Fibroblast of the aortic adventitia (primary cell): Measurements from ENCODE around the gene SOX18. TPM values are rescaled to one million over a fixed set of nuclear protein-coding genes. Genes with fewer than 3 reads are reported as not detected.
"Not testable (repeated sequence)": the region's sequence is repeated elsewhere in the genome, so short reads cannot be mapped to it uniquely, and the experiment has no call there.

Experiments
- DNase-seq: peaks from one replicate; pipeline ENCODE4 v3.0.0-alpha.2; 2010; ENCODE audit warnings: low read depth
- H3K4me3 ChIP-seq: 2 replicates; pipeline ENCODE4 v1.5.1; 2011; ENCODE audit warnings: low read depth, mild to moderate bottlenecking, control low read depth, low read length, moderate library complexity
- CTCF ChIP-seq: IDR thresholded peaks from 2 replicates; pipeline ENCODE4 v1.5.1; 2011; ENCODE audit warnings: mild to moderate bottlenecking, low read length, control low read depth, inconsistent platforms; ENCODE audit not compliant: insufficient read depth
- total RNA-seq: library from RNA; depleted of rRNA; stranded (reverse); fragments of >200 nt; gene quantifications from 2 replicates; pipeline ENCODE4 v1.2.3, GENCODE V29; 2012; ENCODE audit warnings: low replicate concordance

Gene SOX18
- total RNA-seq, 1 donor: not detected

DNA sequence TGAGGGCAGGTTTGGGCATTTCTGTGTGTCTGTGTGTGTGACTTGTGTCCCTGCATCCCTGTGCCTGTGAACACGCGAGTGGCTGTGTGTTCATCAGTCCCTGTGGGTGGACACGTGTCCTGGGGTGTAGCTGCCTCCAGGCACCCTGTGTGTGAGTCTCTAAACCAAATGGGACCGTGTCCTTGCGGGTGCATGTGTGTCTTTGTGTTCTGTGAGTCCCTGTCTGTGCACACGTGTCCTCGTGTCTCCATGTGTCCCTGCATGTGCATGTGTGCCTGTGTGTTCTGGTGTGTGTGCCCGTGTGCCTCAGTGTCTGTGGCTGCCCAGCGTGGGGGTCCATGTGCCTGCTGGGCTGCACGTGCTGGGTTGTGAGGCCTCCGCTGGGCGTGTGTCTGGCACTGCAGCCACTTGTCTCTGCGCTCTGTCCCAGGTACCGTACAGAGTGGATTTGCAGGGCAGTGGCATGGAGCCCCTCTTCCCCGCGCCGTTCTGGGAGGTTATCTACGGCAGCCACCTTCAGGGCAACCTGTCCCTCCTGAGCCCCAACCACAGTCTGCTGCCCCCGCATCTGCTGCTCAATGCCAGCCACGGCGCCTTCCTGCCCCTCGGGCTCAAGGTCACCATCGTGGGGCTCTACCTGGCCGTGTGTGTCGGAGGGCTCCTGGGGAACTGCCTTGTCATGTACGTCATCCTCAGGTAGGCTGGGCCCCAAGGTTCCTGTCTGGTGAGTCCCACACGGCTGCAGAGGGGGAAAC is 43.0 kb upstream of the SOX18 start:
- H3K4me3 ChIP-seq: no peak overlapping the region
- no peak for DNase-seq
- TF ChIP-seq CTCF: no peak

DNA sequence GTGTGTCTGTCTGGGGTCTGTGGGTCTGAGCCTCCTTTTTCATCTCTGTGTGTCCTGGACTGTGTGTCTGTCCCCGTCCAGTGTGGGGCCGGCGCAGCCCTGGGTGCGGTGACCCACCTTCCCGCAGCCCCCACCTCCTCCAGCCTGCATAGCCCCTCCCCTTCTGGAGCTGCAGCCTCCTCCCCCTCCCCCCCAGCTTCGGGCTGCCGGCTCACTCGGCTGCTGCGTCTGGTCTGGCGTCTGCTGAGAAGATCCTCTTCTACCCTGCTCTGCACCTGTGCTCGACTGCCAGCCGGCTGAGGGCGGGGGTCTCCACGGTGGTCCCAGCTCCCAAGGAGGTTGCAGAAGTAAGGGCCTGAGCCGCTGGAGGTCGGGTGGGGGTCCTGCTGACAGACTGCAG is 42.3 kb upstream of the SOX18 start:
- DNase-seq: no peak
- TF ChIP-seq CTCF: no peak
- H3K4me3 ChIP-seq: no peak overlapping the region

DNA sequence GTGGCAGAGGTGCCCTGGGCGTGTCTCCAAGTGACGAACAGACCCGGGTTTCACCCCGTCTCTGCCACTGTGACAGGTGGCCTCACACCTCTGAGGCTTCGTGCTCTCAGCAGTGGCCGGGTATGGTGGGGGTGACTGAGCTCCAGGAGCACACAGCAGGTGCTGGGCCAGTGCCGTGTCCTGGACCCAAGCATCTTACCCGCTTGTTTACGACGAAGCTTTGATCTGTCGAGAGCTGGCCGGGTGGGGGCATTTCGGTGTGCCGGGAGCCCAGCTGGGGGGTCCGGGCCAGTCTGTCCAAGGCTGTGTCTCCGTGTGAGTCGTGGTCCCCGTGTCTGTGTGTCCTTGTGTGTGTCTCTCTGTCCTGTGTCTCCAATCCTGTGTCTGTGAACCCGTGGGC is 41.9 kb upstream of the SOX18 start:
- no peak for DNase-seq
- TF ChIP-seq CTCF: no peak
- no peak overlapping the region for H3K4me3 ChIP-seq

GRCh38 chr20:64090165-64090564 is 40.7 kb upstream of the SOX18 start:
- H3K4me3 ChIP-seq: no peak overlapping the region
- no peak for DNase-seq
- no peak for TF ChIP-seq CTCF

DNA sequence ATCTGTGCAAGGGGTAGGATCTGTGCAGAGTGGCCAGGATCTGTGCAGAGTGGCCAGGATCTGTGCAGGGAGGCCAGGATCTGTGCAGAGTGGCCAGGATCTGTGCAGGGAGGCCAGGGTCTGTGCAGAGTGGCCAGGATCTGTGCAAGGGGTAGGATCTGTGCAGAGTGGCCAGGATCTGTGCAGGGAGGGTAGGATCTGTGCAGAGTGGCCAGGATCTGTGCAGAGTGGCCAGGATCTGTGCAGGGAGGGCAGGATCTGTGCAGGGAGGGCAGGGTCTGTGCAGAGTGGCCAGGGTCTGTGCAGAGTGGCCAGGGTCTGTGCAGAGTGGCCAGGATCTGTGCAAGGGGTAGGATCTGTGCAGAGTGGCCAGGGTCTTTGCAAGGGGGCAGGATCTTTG is 39.1 kb upstream of the SOX18 start:
- DNase-seq, H3K4me3 ChIP-seq: not testable (repeated sequence)

DNA sequence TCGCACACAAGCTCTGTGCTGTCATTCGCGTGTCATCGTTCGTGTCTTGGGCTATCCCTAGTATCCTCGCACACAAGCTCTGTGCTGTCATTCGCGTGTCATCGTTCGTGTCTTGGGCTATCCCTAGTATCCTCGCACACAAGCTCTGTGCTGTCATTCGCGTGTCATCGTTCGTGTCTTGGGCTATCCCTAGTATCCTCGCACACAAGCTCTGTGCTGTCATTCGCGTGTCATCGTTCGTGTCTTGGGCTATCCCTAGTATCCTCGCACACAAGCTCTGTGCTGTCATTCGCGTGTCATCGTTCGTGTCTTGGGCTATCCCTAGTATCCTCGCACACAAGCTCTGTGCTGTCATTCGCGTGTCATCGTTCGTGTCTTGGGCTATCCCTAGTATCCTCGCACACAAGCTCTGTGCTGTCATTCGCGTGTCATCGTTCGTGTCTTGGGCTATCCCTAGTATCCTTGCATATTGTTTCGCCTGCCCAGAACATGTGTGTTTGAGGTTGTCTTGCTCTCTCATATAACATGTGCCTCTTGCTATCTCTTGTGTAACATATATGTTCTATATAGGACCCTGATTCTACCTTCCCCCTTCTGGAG is 37.9 kb upstream of the SOX18 start:
- H3K4me3 ChIP-seq, DNase-seq: not testable (repeated sequence)

- H3K4me3 ChIP-seq: no peak overlapping the region
- no peak for TF ChIP-seq CTCF
- no peak for DNase-seq
These were observed 37.4 kb upstream of the SOX18 start for GRCh38 chr20:64086801-64087200.

- no peak for TF ChIP-seq CTCF
- no peak for DNase-seq
- no peak overlapping the region for H3K4me3 ChIP-seq
These were observed 35.3 kb upstream of the SOX18 start for GRCh38 chr20:64084685-64085152.
